GM12891 (cell line): ENCODE measurements around the gene NDEL1.

Experiments
- POLR2A ChIP-seq: IDR thresholded peaks from 2 replicates; pipeline ENCODE4 v1.6.1; 2011; ENCODE audit warnings: low read depth, low read length, control low read depth
- POLR2AphosphoS5 ChIP-seq: IDR thresholded peaks from 2 replicates; pipeline ENCODE4 v1.6.1; 2011; ENCODE audit warnings: low read depth, low read length, control low read depth
- POU2F2 ChIP-seq: IDR thresholded peaks from 2 replicates; pipeline ENCODE4 v1.6.1; 2011; ENCODE audit warnings: low read depth, mild to moderate bottlenecking, control low read depth, low read length, moderate library complexity
- SPI1 ChIP-seq: IDR thresholded peaks from 2 replicates; pipeline ENCODE4 v1.6.1; 2011; ENCODE audit warnings: low read depth, low read length, control low read depth
- TAF1 ChIP-seq: IDR thresholded peaks from 2 replicates; pipeline ENCODE4 v1.6.1; 2011; ENCODE audit warnings: low read depth, low read length, control low read depth

GRCh38 chr17:8475227-8475626 lies 39.5 kb downstream of the NDEL1 start:
- TF ChIP-seq POU2F2 = no peak
- TF ChIP-seq TAF1 = no peak
- no peak for TF ChIP-seq POLR2A
- no peak for TF ChIP-seq SPI1
- no peak for TF ChIP-seq POLR2AphosphoS5
